ENCODE results near the gene GSC. TPM values are rescaled to one million over a fixed set of nuclear protein-coding genes. Genes with fewer than 3 reads are reported as not detected.

The GSC gene
- polyA plus RNA-seq, 3 donors = not detected

DNA sequence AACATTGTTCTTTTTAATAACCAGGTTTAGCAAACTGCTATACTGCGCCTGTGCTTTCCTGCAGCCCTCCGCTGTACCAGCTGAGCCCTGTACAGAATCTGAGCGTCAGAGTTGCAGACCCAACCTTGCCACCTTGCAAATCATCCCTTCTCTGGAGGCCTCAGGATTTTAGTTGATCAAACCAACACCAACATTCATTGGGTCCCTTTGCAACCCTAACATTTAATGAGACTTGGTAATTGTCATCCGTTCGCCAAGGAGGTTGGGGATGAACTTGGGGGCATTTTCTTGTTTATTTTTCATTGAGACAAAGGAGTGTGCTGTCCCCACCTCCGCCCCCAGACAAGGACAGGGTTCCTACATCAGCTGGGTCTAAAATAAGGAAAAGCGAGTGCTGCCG is 2.6 kb upstream of the GSC start:
- DNase-seq = no peak

DNA sequence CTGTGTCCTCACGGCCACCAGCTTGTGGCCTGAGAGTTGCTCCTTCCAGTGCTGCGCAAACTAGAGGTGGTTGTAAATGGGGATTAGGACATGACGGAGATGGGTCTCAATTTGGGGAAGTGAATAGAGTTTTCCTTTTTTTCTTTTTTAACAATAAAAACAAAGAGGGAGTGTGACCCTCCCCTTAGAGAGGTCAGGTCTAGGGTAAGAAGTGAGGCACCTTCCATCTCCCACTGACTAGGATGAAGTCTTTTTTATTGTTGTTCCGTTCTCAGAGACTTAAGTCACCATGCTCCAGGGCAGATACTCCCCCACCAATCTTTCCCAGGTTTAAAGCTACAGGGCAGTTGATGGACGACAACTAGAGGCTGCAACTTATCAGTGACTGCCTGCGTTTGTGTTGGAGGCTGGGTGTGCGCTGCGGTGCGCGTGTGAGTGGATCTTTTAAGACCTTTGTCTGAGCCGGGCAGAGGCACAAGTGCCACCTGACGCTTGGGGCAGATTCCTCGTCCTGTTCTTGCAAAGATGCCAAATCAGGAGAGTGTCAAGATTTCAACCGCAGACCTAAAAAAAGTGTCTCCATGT is 2.1 kb upstream of the GSC start:
- DNase-seq = no peak

DNA sequence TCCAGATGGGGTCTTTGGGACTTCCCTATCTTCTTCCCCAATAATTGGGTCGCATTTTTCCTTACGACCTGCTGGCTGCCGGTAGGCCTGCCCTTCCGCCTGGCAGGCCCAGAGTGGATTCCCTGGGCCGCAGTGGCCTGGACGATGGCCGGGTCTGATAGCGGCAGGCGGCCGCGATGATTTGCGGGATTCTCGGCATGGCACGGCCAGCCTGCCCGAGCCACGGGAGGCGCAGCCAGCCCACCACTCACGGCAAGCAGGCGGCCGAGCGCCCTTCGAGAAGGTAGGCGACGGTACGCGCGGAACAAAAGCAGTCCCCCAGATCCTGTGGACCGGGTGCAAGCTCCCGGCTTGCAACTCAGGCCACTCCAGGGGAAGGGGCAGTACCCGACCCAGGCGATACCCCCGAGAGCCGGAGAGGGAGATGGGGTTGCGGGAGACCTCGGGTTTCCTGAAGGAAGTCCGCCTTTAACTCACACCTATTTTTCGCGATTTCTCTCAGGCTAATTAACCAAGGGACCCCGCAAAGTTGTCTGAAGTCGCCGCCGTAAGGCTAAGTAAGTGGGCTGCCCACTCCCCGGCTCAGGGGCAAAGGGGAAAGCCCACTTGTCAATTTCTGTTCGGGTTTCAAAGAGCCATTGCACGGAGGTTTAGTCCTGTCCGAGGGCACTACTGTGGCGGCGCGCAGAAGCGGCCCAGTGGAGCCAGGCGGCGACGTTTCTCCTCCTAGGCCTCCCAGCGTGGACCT is 1.4 kb upstream of the GSC start:
- DNase-seq = no peak

DNA sequence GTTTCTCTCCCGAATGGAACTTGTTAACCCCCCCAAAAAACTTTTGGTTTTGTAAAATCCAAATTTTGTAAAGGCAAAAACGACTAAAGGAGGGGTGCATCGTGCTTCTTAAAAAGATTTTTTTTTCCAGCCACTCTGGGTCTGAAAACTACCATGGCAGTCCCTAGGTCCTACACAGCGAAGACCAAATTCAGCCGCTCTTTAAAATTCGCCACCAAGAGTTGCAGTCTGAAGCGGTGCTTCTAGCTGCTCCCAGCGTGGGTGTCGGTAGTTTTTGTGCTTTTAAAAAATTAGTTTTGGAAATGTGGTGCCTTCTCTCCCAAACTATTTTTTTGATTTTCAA is 873 bp upstream of the GSC start:
- no peak for DNase-seq

- no peak for DNase-seq
Measured at GRCh38 chr14:94770251-94770749, 387 bp upstream of the GSC start.

DNA sequence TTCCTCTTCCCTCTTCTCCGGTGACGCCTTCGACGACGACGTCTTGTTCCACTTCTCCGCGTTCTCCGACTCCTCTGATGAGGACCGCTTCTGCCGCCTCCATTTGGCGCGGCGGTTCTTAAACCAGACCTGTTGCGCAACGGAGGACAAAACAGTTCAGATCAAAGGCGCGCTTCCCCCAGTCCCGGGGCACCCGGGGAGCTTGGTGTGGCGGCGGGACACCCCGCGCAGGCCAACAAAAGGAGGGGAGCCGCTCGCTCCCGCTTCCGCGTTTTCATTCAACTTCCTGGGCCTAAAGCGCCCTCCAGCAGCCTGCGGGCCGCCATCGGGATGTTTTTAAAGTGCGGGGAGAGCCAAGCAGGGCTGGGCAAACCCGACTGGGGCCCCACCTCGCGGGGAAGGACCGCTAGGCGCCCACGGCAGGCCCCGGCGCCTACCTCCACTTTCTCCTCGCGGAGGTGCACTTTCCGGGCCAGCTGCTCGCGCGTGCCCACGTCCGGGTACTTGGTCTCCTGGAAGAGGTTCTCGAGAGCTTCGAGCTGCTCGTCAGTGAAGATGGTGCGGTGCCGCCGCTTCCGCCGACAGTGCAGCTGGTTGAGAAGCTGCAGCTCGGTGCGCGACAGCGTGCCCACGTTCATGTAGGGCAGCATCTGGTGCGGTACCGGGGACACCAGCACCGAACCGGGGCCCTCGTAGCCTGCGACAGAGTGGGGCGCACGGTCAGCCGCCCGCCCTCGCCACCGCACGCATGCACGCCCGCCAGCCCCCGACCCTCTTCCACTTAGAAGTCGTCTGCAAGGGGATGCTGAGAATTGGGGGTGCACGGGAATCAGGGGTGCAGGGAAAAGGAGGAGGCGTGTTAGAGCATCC is 1.2 kb downstream of the GSC start:
- DNase-seq = no peak

DNA sequence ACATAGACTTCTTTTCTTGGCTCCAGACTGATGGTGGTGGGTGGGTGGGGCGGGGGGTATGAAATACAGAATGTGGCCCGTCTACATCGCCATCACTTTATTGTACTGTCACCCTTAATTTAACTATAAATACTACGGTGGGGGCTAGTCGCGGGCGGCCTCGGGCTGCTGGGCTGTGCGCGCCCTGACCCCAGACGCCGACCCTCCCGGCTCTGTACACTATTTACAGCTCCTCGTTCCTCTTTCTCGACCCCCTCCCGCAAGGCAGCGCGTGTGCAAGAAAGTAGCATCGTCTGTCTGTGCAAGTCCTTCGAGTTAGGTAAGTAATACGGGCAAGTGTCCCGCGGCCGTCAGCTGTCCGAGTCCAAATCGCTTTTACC is 1.8 kb downstream of the GSC start:
- no peak for DNase-seq

DNA sequence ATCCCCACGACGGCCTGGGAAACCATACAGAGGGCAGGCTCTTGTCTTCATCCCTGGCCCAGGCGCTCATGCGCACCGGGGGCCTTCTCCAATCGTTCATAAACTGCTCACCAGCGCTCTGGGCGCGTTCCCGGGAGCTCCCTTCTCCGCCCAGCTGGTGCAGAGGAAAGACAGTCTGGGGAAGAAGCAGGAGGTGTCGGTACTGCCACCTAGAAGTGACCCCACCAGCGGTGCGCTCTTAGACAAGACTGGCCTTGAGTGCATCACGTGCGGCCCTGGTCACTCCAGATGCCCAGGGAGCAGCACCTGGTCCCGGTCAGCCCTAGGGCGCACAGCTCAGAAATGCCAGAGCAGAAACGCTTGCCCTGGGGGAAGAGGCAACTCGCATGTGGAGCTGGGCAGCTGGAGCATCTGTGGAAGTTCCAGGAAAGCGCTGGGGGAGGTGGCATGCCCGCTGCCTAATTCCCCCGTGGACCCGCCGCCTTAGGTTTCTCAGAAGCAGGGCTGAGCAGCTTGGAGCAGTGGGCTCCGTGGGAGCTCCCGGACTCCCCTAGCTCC is 2.5 kb downstream of the GSC start:
- no peak for DNase-seq

GRCh38 chr14:94764573-94764972 is 5.3 kb downstream of the GSC start:
- no peak for DNase-seq

DNA sequence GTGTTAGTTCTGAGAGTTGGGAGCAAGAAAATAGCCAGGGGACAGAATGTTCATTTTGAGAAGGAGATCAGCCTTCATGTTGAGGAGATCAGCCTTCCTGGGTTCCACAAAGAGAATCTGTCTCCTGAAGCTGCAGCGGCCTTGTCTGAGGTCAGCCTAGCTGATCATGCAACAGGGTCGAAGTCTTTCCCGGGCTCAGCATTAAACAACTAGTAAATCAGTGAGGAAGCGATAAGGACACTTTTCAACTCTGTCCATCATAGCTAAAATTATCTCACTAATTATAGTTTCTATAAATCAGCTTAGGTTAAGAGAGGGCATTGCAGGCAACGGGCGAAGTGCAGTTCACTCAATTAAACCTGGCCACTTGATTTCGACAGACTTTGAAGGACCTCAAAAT is 7.5 kb downstream of the GSC start:
- no peak for DNase-seq

GRCh38 chr14:94761997-94762377 is 7.9 kb downstream of the GSC start:
- no peak for DNase-seq

GRCh38 chr14:94761348-94761996 is 8.4 kb downstream of the GSC start:
- DNase-seq = no peak

GRCh38 chr14:94756310-94756882 is 13.5 kb downstream of the GSC start:
- DNase-seq = no peak

- DNase-seq = no peak
Measured at GRCh38 chr14:94754391-94754942, 15.4 kb downstream of the GSC start.

DNA sequence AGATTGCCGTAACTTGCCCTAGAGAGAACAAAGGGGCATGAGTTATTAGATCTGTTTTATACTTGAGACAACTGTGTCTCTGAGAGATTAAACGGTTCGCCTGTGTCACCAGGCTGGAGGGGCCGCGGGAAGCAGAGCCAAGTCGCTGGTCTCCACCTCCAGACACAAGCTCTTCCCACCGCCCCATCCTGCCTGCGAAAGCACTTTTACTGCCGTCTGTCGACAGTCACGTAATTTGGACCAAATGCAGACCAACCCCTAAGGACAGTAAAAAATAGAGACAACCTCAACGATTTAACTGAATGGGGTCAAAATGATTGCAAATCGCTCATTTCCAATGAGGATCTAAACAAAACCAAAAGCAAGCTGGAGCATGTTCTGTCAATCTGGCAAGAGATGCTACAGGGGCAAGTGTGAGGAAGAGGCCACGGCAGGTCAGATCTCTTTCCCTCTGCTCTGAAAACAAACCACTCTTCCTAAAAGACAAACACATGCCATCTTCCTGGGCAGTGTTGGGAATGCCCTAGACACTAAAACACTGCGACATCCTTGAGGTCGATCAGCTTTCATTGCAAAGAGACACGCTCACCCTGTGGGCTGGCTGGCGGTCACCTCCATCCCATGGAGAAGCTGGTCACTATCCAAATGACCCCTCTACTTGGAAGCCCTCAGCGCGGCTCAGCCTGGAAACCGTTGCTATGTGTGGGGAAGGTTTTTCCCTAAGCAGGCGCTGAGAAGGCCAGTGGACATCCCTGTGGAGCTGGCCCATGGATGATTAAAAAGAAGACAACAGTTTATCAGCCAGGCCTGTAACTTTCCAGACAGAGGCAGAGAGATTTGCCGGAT is 17.1 kb downstream of the GSC start:
- DNase-seq = no peak

DNA sequence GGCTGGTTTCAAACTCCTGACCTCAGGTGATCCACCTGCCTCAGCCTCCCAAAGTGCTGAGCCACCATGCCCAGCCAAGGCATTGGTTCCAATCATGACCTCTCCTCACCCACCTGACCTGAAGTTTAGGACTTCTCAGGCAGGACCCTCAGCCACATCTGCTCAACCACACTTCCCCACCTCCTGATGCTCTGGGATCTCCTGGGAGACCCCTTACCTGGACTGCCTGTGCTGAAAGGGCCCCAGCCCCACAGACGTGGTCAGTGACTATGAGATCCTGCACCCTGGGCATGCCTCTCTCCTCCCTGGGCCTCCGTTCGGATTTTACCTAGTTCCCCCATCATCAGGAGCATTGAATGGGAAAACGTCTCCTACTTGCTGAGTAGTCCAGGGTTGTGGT is 18.0 kb downstream of the GSC start:
- no peak for DNase-seq

GRCh38 chr14:94751321-94751720 is 18.6 kb downstream of the GSC start:
- DNase-seq = no peak

DNA sequence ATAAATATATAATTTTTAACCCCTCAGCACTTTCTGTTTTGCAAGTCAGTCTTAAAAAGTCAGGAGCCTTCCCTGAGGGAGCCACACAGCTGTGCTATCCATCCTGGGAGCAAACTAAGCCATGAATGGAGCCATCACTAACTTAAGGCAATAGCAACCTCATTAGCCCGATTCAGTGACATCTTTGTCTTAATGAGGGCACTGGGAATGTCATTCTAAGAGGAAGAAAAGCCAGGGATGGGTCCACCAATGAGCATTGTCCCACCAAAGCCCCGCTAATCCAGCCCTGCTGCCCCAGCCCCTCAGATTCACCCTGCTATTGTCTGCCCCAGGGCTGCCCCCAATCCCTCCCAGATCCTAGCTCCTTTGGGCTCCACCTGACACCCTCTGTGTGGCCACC is 19.5 kb downstream of the GSC start:
- no peak for DNase-seq

GRCh38 chr14:94748667-94749347 is 21.1 kb downstream of the GSC start:
- DNase-seq = no peak

DNA sequence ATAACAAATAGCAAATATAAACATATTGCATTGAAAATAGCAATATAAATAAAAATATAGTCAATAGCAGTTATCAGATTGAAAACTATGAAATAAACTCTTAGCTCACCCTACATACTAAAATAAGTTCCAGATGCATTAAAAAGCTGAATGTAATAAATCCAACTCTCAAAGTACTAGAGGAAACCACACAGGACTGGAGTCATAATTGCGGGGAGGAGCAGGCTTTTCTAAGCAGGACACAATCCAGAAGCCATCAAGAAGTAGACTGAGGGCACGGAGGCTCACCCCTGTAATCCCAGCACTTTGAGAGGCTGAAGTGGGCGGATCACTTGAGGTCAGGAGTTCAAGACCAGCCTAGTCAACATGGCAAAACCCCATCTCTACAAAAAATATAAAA is 22.2 kb downstream of the GSC start:
- DNase-seq = no peak
